ENCODE measurements around the gene PCYOX1L. TPM values are rescaled to one million over a fixed set of nuclear protein-coding genes. Genes with fewer than 3 reads are reported as not detected.

Gene PCYOX1L
- total RNA-seq, 1 donor from 2014 or later = 14.7 TPM

DNA sequence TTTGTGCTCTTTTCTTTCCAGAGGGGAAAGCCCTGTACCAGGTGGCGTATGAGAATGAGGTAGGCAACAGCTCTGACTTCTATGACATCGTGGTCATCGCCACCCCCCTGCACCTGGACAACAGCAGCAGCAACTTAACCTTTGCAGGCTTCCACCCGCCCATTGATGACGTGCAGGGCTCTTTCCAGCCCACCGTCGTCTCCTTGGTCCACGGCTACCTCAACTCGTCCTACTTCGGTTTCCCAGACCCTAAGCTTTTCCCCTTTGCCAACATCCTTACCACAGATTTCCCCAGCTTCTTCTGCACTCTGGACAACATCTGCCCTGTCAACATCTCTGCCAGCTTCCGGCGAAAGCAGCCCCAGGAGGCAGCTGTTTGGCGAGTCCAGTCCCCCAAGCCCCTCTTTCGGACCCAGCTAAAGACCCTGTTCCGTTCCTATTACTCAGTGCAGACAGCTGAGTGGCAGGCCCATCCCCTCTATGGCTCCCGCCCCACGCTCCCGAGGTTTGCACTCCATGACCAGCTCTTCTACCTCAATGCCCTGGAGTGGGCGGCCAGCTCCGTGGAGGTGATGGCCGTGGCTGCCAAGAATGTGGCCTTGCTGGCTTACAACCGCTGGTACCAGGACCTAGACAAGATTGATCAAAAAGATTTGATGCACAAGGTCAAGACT lies 10.3 kb downstream of the PCYOX1L start:
- no peak for DNase-seq (ENCODE audit: low spot score)

DNA sequence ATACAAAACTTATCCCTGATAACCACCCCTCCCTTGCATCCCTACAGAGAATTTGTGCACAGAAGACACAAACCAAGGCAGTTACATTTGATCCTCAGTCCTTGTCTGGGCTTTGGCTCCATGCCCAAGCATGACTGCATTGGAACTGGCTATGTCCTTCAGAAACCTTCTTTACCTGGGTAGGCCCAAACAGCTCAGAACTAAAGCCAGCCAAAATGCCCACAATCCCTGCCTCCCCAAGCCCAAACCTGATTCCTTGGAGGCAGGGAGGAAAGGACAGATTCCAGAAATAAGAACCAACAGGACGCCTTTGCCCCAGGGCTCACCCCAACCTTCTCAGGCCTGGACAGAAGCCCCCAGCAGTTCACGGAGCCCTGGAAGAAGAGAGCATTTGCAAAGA lies 13.0 kb downstream of the PCYOX1L start:
- no peak for DNase-seq (ENCODE audit: low spot score)

DNA sequence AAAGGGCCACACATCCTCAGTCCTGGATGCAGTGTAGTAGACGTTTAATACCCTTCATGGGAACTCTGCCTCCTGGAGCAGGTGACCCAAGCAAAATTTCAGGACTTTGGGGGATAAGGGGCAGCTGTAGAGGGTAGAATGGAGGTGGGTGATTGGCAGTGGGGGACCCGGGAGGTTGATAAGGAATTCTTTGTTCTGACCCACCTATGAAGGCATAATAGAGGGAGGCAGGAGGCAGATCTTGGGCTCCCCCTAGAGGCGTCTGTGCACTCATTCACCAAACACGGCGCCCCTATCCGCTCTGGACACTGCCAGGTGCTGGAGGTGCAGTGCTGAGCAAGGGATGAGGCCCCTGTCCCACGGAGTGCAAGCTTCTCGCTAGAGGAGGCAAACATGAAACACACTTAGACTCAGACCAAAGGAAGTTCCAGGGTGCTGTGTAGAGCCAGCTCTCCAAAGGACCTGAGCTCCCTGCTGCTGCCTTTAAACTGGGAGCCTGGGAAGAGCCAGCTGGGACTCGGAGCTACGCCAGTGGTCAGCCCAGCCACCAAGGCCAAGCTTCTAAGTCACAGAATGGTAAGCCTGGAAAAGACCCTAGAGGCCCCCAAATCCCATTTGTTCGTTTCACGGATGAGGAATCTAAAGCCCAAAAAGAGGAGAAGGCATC lies 13.6 kb downstream of the PCYOX1L start:
- peak; percentile 62 for DNase-seq (ENCODE audit: low spot score)

DNA sequence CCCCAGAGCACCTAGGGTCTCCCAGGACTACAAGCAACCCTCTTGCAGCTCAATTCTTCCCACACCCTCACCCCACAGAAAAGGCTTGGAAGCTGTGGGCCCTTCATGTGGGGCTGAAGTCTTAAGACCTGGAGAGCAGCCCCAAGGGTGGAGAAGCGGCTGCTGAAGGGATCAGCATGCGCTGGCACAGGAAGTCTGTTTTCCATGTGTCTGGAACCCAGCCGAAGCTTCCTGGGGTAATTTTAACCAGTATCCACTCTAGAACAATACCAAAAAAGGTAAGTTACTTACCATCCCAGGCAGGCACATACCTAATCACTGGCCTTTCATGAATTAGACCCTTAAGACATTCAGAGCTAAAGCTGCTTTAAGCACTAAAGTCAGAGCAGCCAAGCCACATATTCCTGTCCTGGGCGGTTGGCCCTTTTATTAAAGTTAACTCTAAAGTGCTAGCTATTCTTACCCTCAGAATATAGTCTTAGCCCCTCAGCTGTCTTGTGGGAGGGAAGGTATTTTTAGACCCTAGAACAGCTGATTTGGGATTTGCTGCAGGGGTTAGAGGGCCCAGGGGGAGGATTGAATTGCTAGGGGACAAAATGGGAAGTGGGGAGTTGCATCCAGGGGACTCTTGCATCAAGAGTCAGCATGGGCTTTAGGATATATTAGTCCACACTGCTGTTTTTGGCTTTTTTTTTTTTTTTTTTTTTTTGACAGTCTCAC lies 14.4 kb downstream of the PCYOX1L start:
- no peak for DNase-seq (ENCODE audit: low spot score)

DNA sequence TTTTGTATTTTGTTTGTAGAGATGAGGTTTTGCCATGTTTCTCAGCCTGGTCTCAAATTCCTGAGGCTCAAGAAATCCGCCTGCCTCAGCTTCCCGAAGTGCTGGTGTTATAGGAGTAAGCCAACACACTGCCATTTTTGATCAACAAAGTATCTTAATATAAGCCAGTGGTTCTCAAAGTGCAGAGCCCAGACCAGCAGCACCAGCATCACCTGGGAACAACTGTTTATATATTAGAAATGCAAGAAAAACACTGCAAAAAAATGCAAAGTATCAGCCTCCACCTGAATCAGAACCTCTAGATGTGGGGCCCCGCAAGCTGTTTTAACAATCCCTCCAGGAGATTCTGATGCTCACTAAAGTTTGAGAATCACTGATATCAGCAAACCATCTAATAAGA lies 15.1 kb downstream of the PCYOX1L start:
- DNase-seq (ENCODE audit: low spot score) = no peak

DNA sequence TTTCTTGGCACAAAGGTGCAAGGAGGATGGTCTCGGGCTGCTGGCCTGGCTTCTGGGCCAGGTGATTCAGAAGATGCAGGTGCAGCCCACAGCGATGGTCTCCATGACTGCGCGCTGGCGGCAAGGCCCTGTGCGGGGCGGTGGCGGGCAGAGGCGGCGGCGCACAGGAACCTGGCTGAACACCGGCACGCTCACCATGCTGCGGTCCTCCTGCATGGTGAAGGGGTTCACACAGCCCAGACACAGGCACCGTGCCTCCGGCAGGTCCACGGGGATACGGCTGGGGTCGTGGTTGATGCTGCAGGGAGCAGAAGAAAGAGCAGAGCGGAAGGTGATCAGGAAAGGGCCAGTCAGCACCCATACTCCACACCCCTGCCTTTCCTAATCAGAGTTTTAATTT lies 16.5 kb downstream of the PCYOX1L start:
- DNase-seq (ENCODE audit: low spot score) = no peak

GRCh38 chr5:149374801-149375200 lies 17.0 kb downstream of the PCYOX1L start:
- no peak for DNase-seq (ENCODE audit: low spot score)

GRCh38 chr5:149375434-149375833 lies 17.6 kb downstream of the PCYOX1L start:
- no peak for DNase-seq (ENCODE audit: low spot score)

- DNase-seq (ENCODE audit: low spot score) = no peak
These were observed 18.3 kb downstream of the PCYOX1L start for GRCh38 chr5:149376104-149376503.

DNA sequence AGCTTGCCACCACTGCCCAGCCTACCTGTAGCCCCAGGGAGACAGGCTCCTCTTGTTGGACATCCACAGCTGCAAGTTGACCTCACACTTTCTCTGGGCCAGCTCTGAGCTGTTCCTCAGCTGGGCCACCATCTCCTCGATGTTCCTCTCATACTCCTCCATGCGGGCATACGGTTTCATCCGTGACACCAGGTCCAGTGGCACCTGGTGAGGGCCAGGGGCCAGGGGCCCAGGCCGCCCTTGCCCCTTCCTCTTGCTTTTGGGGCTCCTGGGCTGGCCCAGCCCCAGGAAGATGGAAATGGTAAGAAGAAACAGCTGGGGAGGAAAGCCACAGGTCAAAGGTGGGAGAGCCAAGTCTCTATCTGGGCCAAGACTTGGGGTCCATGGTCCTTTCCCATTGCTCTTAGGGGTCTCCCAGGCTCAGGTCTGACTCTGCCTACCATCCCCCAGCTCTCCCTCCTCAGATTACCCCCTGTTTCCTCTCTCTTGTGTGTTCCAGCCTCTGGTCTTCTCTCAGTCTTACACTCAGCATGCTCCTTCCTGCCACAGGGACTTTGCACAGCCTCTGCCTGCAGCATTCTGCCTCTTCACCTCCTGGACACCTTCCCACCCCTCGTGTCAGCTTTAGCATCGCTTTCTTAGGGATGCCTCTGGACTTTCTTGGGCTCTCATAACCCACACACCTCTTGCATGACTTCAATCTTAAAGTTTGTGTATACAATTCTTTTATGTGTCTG lies 19.0 kb downstream of the PCYOX1L start:
- no peak for DNase-seq (ENCODE audit: low spot score)

DNA sequence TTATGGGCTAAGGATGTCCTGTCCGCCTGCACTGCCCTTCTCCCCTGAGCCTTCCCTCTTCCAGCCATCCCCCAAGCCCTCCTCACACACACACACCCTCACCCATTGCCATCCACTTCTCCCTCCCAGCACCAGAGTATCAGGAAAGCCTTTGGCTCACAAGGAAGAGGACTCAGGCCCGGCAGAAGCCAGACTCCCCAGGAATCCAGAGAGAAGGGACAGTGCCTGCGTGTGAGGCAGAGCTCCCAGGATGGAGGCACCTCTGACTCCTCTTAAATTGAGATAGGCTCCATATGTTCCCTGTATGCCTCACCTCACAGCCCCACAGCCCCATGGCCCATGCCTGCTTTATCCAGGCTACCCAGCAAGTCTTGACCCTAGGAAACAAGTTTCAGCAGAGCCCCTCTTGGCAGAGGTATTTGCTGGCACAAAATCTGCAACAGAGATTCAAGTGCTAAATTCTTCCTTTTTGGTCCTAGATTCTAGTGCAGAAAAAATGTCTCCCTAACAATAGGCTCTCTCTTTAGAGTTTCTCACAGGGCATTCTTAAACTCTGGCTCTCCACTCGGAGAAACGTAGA lies 20.5 kb downstream of the PCYOX1L start:
- DNase-seq (ENCODE audit: low spot score) = no peak

GRCh38 chr5:149379177-149379761 lies 21.4 kb downstream of the PCYOX1L start, which contains the start of gene IL17B:
Gene IL17B (minus strand): TSS chr5:149379292. CDS start chr5:149379225, 67 bp downstream.
- DNase-seq (ENCODE audit: low spot score) = no peak

- no peak for DNase-seq (ENCODE audit: low spot score)
These were observed 22.1 kb downstream of the PCYOX1L start for GRCh38 chr5:149379818-149380374.

DNA sequence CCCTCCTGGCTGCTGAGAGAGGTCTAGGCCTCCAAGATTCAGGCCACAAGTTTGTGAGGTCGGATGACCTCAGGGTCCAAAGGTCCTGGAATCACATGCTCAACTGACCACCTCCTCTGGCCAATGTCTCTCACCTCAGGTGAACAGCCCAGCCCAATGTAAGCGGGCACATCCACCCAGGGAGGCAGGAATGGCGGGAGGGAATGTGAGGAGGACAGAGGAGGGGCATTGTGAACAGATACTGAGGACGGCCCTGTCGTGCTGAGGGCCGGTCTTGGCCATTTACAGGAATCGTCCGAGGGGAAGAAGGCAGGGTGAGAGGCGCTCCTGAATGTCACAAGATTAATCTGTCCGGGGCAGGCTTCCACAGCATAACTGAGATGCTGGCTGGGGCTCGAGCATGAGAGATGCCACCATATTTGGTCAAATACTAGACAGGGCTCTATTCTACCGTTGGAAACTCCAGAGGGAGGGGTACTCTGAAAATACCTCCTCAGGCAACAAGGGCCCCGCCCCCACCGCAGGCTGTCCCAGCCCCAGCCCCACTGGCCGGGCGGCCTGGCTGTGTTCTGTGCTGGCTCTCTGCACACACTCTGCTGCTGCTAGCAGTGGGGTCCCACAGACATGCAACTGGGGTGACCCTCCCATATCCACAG lies 22.7 kb downstream of the PCYOX1L start:
- DNase-seq (ENCODE audit: low spot score) = peak; percentile 83

DNA sequence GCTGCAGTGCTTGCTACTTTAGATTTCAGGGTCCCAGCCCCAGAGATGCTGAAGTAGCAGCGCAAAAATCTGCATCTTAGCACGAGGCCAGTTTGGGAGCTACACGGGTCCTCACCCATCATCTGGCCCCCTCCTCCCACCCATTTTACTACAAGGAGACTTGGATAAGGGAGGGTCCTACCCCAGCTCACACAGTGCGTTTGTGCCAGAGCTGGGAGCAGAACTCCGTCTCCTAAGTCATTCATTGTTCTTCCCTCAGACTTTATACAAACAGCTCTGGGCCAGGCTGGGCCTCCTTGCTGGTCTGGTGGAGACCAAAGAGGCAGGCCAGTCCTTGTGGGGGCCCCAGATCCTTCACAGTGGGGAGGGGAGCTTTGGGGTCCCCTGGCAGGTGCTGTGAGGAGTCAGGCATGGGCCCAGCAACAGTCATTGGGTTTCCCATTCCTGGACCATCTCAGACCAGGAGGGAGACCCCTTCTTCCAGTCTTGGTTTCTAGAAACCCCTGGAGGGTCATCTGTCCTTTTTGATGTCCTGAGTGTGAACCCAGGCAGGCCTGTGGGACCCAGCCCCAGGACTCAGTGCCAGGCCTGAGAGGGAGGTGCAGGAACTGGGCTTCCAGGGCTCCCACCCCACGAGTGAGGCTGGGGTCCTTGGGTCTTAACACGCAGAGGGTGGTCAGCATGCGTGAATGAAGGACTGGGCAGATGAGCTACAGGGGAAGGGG lies 23.6 kb downstream of the PCYOX1L start:
- DNase-seq (ENCODE audit: low spot score) = no peak

GRCh38 chr5:149381986-149382338 lies 24.1 kb downstream of the PCYOX1L start:
- peak; percentile 89 for DNase-seq (ENCODE audit: low spot score)

GRCh38 chr5:149382517-149383220 lies 24.8 kb downstream of the PCYOX1L start:
- no peak for DNase-seq (ENCODE audit: low spot score)

- peak; percentile 80 for DNase-seq (ENCODE audit: low spot score)
These were observed 25.6 kb downstream of the PCYOX1L start for GRCh38 chr5:149383399-149383798.

GRCh38 chr5:149386166-149386565 lies 28.3 kb downstream of the PCYOX1L start:
- no peak for DNase-seq (ENCODE audit: low spot score)
